OCI-LY7 (cell line): ENCODE data around the gene BTG3. TPM values are rescaled to one million over a fixed set of nuclear protein-coding genes. Genes with fewer than 3 reads are reported as not detected.

Source experiments
- BruUV-seq: library from RNA; stranded (reverse); fragments of 400-500 nt; replicated peaks from 2 replicates; lab custom pipeline; 2021; lab: Mats Ljungman, UMichigan
- CTCF ChIA-PET: fragments of 300-600 bp; sonication (Branson Sonifier 250); formaldehyde crosslinking; loops from one replicate; lab custom pipeline; 2022; ENCODE audit warnings: antibody characterized with exemption; ENCODE audit not compliant: unreplicated experiment; lab: Charles Lee
- POLR2A ChIA-PET: fragments of 300-600 bp; sonication (Branson Sonifier 250); formaldehyde crosslinking; loops from one replicate; lab custom pipeline; 2022; ENCODE audit warnings: antibody characterized with exemption; lab: Charles Lee
- DNase-seq: peaks from one replicate; pipeline ENCODE4 v3.0.0-alpha.2; 2015; ENCODE audit warnings: low spot score
- H2AFZ ChIP-seq: fragments of 200-600 bp; sonication (generic), shearing (Covaris generic); 2 replicates; pipeline ENCODE4 v1.6.1; 2014; ENCODE audit warnings: mild to moderate bottlenecking, antibody characterized with exemption, low read length, moderate library complexity
- H3K27ac ChIP-seq: fragments of 200-600 bp; sonication (generic); 2 replicates; pipeline ENCODE4 v1.5.1; 2014; ENCODE audit warnings: mixed run types, low read depth, mild to moderate bottlenecking, moderate library complexity, low read length, inconsistent platforms; ENCODE audit not compliant: poor library complexity, severe bottlenecking
- H3K36me3 ChIP-seq: fragments of 200-600 bp; sonication (generic); 2 replicates; pipeline ENCODE4 v1.6.1; 2014; ENCODE audit warnings: mild to moderate bottlenecking, antibody characterized with exemption, low read length, moderate library complexity, mixed read lengths; ENCODE audit not compliant: insufficient read depth
- H3K4me1 ChIP-seq: fragments of 200-600 bp; sonication (generic); 2 replicates; pipeline ENCODE4 v1.5.1; 2014; ENCODE audit warnings: mild to moderate bottlenecking, low read length; ENCODE audit not compliant: insufficient read depth, poor library complexity, severe bottlenecking
- H3K4me2 ChIP-seq: fragments of 200-600 bp; sonication (generic); 2 replicates; pipeline ENCODE4 v1.6.1; 2014; ENCODE audit warnings: mild to moderate bottlenecking, low read length
- H3K4me3 ChIP-seq: fragments of 200-600 bp; sonication (generic); 2 replicates; pipeline ENCODE4 v1.5.1; 2014; ENCODE audit warnings: mild to moderate bottlenecking, low read depth, low read length; ENCODE audit not compliant: poor library complexity, severe bottlenecking
- H3K79me2 ChIP-seq: fragments of 200-600 bp; sonication (generic); 2 replicates; pipeline ENCODE4 v1.6.1; 2016; ENCODE audit warnings: low read depth, mild to moderate bottlenecking, low read length, moderate library complexity, mixed read lengths; ENCODE audit not compliant: insufficient read depth
- H3K9me2 ChIP-seq: fragments of 200-600 bp; sonication (generic); 2 replicates; pipeline ENCODE4 v1.6.1; 2016; ENCODE audit warnings: mild to moderate bottlenecking, low read length, mixed read lengths; ENCODE audit not compliant: insufficient read depth
- H3K9me3 ChIP-seq: fragments of 200-600 bp; sonication (generic); 2 replicates; pipeline ENCODE4 v1.6.1; 2014; ENCODE audit warnings: mild to moderate bottlenecking, mixed run types, low read length, mixed read lengths
- H4K20me1 ChIP-seq: fragments of 200-600 bp; sonication (generic); 2 replicates; pipeline ENCODE4 v1.6.1; 2014; ENCODE audit warnings: mild to moderate bottlenecking, antibody characterized with exemption, low read length, moderate library complexity, mixed read lengths; ENCODE audit not compliant: insufficient read depth
- CTCF ChIP-seq: fragments of 200-600 bp; sonication (generic); conservative IDR thresholded peaks from 2 replicates; pipeline ENCODE4 v1.5.1; 2014; ENCODE audit warnings: mild to moderate bottlenecking, antibody characterized with exemption, low read length, moderate library complexity, mixed read lengths
- EZH2phosphoT487 ChIP-seq: fragments of 200-600 bp; sonication (generic); IDR thresholded peaks from 2 replicates; pipeline ENCODE4 v1.6.1; 2018; ENCODE audit warnings: low read depth, borderline replicate concordance, mild to moderate bottlenecking, mixed run types, antibody characterized with exemption, low read length, moderate library complexity, mixed read lengths
- intact Hi-C: fragments of 100-400 bp; cut with micrococcal nuclease; formaldehyde crosslinking; loops from one replicate; pipeline ENCODE4 v1.10.0; 2022; ENCODE audit not compliant: unreplicated experiment
- total RNA-seq, 2 experiments: library from RNA; depleted of rRNA in 1 of 2; stranded (reverse); fragments of >200 nt in 1 of 2; shearing (Covaris generic) in 1 of 2; gene quantifications; 2 replicates each; pipeline ENCODE4 v1.2.3, GENCODE V29; 2014 to 2022

BTG3 gene
- total RNA-seq, 2 experiments from 2014 or later = 28.8 to 36.4 TPM

GRCh38 chr21:17612023-17612564, 607 bp downstream of the BTG3 start:
- CTCF ChIA-PET = no interaction called here
- POLR2A ChIA-PET = interaction anchor here (0.6 to 4.9 kb wide), 11 partner anchors 10 to 224 kb away, joined by 3 to 30 read pairs (median 4); no protein-coding TSS in a partner anchor
- Histone ChIP-seq H4K20me1 (peaks cover 29% of the 10 kb centered on the region), H3K36me3 (peaks cover 32% of the 10 kb centered on the region), H3K9me2 (no peaks in the 10 kb centered on the region), H2AFZ (peak overlapping the region; percentile 88), H3K79me2 (peaks cover 52% of the 10 kb centered on the region), H3K27ac (peak overlapping the region; percentile 48), H3K4me1 (peaks cover 30% of the 10 kb centered on the region), H3K4me2 (peak overlapping the region; percentile 83), H3K4me3 (peak overlapping the region; percentile 92), H3K9me3 (no peaks in the 10 kb centered on the region; the same call in 1 of the 2 replicates)
- no TSS peak for BruUV-seq
- peak; percentile 41 for DNase-seq
- intact Hi-C loops = loop anchor here (2.0 to 5.0 kb wide), 3 partner anchors 99 to 209 kb away; partner anchors contain the start of gene CXADR
- TF ChIP-seq EZH2phosphoT487 (no peak), CTCF (no peak)

GRCh38 chr21:17611414-17612022, 1.2 kb downstream of the BTG3 start:
- Histone ChIP-seq H3K27ac (peak overlapping the region; percentile 48), H4K20me1 (peaks cover 29% of the 10 kb centered on the region), H3K9me3 (no peaks in the 10 kb centered on the region; the same call in 1 of the 2 replicates), H3K9me2 (no peaks in the 10 kb centered on the region), H3K4me3 (peak overlapping the region; percentile 92), H3K79me2 (peaks cover 58% of the 10 kb centered on the region), H2AFZ (peak overlapping the region; percentile 88), H3K4me1 (peaks cover 30% of the 10 kb centered on the region), H3K36me3 (peaks cover 38% of the 10 kb centered on the region), H3K4me2 (peak overlapping the region; percentile 83)
- no peak for TF ChIP-seq CTCF
- TF ChIP-seq EZH2phosphoT487 = no peak
- TSS peak; percentile 93 for BruUV-seq
- DNase-seq = peak; percentile 85
- ChIA-PET CTCF (no interaction called here), POLR2A (interaction anchor here (0.6 to 4.9 kb wide), 15 partner anchors 10 to 226 kb away, joined by 3 to 30 read pairs (median 4); no protein-coding TSS in a partner anchor)
- intact Hi-C loops = loop anchor here (2.0 to 5.0 kb wide), 4 partner anchors 99 to 209 kb away; partner anchors contain the start of gene CXADR
